Heart right ventricle (tissue), 16 donors: ENCODE measurements around the gene CCZ1B. TPM values are rescaled to one million over a fixed set of nuclear protein-coding genes. Genes with fewer than 3 reads are reported as not detected.
"Not testable (repeated sequence)": the region's sequence is repeated elsewhere in the genome, so short reads cannot be mapped to it uniquely, and the experiment has no call there.

Experiments used
- ATAC-seq, 8 donors: fragments of 200-7000 bp; cut with Tn5 transposase; one replicate each; pipeline ENCODE4 v1.9.1; 2020; ENCODE audit warnings: mild to moderate bottlenecking in 8 of 8, moderate library complexity in 8 of 8, moderate number of reproducible peaks in 1 of 8
- DNase-seq, 2 donors: peaks; one replicate each; pipeline ENCODE4 v3.0.0-alpha.2; 2020
- H3K27ac ChIP-seq, 10 donors: fragments of 200-600 bp; sonication (generic) in 2 of 10; one replicate each; pipeline versions ENCODE4 v1.5.0 to v1.8.0; 2020 to 2022; ENCODE audit warnings: mild to moderate bottlenecking in 3 of 10
- H3K27me3 ChIP-seq, 7 donors: fragments of 200-600 bp; one replicate each; pipeline ENCODE4 v1.8.0; 2021 to 2022; ENCODE audit warnings: mild to moderate bottlenecking in 2 of 7
- H3K36me3 ChIP-seq, 9 donors: fragments of 200-600 bp; sonication (generic) in 1 of 9; one replicate each; pipeline versions ENCODE4 v1.5.0 to v1.8.0; 2020 to 2022; ENCODE audit warnings: mild to moderate bottlenecking in 2 of 9
- H3K4me1 ChIP-seq, 9 donors: fragments of 200-600 bp; sonication (generic) in 1 of 9; one replicate each; pipeline versions ENCODE4 v1.5.0 to v1.8.0; 2020 to 2022; ENCODE audit warnings: mild to moderate bottlenecking in 4 of 9
- H3K4me3 ChIP-seq, 10 donors: fragments of 200-600 bp; sonication (generic) in 2 of 10; one replicate each; pipeline versions ENCODE4 v1.5.0 to v1.8.0; 2020 to 2022; ENCODE audit warnings: mild to moderate bottlenecking in 7 of 10, moderate library complexity in 2 of 10
- H3K9me3 ChIP-seq, 11 donors: fragments of 200-600 bp in 10 of 11; sonication (generic) in 2 of 11; one replicate each; pipeline versions ENCODE4 v1.5.0 to v1.8.0; 2013 to 2022; ENCODE audit warnings: mild to moderate bottlenecking in 2 of 11, control low read depth in 1 of 11, moderate library complexity in 1 of 11
- WGBS, 2 donors: extraction: QIAGEN DNeasy Blood & Tissue Kit; methylation state at CpG; one replicate each; pipeline ENCODE4 v1.1.7; 2013; ENCODE audit warnings: inconsistent platforms in 1 of 2; 5-methylcytosine and 5-hydroxymethylcytosine counted together
- intact Hi-C, 10 donors: fragments of 100-400 bp; cut with DNase I; formaldehyde crosslinking; loops; one replicate each; pipeline versions ENCODE4 v1.11.1 to v1.14.2; 2022
- polyA plus RNA-seq, 2 donors: library from polyadenylated mRNA; stranded (reverse); fragments of 200-250 nt; gene quantifications; one replicate each; pipeline ENCODE4 v1.2.3, GENCODE V29; 2013
- total RNA-seq, 10 donors: library from RNA; stranded (reverse); fragmentation: NEBNext Ultra II Directional in 3 of 10; extraction: Animal tissue kit (Norgen Biotek cat#: 25700) in 3 of 10; gene quantifications; one replicate each; pipeline versions ENCODE4 v1.2.1 to v1.2.4, GENCODE V29; 2021 to 2023
- TF ChIP-seq, protein P1 (sequence below), 9 donors: fragments of 200-600 bp; sonication (generic) in 2 of 9; IDR thresholded peaks; one replicate each; pipeline versions ENCODE4 v1.5.0 to v1.8.0; 2021 to 2022; ENCODE audit warnings: antibody characterized with exemption in 9 of 9, mild to moderate bottlenecking in 5 of 9, moderate library complexity in 1 of 9
- donor health status: Arrhythmogenic right ventricular cardiomyopathy.
- donor health status: ischemic (EF 13 %, LVEDD 7.1; RV severe dilation, severe dysfunction).
- donor health status: healthy with polysubstance abuse.
- donor health status: DM: no; HTN: yes; CAD: no.
- donor health status: DM: no; HTN: no; CAD: no.
- donor health status: ischemic (EF 25% LVEDD 6.9; RV normal size, moderate dysfunction).
- donor health status: ischemic (EF 25% LVEDD 5.7; RV mildly dilated, moderate dysfunction).
- donor health status: healthy.
- donor health status: DM: yes; HTN: yes; CAD: no.
- donor health status: Ischemic cardiomyopathy.
- donor health status: ischemic (EF 35%, LVEDD 5.7; RV mildly dilated, moderate dysfunction).
- donor health status: nonischemic (EF 11% LVEDD 7.7; RV severe dilation, severe dysfunction).
- donor health status: DM: yes; HTN: yes; CAD: no.
- donor health status: PGD.
- donor health status: ischemic (EF 29% LVEDD 5.4; RV normal size, mild dysfunction).
- donor health status: nonischemic (EF 23%, LVEDD 6.1; RV moderate dilation, normal function).

Gene CCZ1B
- total and polyA plus RNA-seq, 12 donors: 13.1 to 36.9 (median 23.7) TPM

GRCh38 chr7:6842278-6842921, 16.3 kb upstream of the CCZ1B start:
- WGBS, 2 donors: 68 to 69% methylated on average over 20 of the region's 20 CpGs
- intact Hi-C loops, H3K36me3 ChIP-seq, H3K4me3 ChIP-seq, DNase-seq, H3K4me1 ChIP-seq, H3K27ac ChIP-seq, ATAC-seq, H3K9me3 ChIP-seq: not testable (repeated sequence)
- peaks cover 0 to 48% (median 6%) of the 10 kb centered on the region in 7 donors for H3K27me3 ChIP-seq

DNA sequence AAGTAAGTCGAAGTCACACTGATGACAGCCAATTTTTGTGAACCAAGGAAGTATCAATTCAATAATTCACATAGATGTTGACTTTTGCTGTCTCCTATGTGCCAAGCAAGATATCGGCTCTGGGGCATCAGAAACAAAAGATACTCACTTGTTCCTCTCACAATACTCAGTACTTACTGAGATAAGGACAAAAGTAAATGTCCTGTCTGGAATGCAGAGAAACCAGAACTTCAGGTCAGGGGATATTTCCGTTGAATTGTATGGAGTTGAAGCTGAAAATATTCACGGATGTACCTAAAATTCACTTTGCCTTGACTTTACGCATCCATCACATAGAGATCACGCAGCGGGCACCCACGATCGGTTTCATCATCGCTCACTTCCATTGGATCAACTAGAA, 11.0 kb upstream of the CCZ1B start:
- H3K36me3 ChIP-seq, H3K27ac ChIP-seq, DNase-seq, H3K4me3 ChIP-seq, H3K4me1 ChIP-seq, H3K9me3 ChIP-seq, intact Hi-C loops, ATAC-seq: not testable (repeated sequence)
- peaks cover 0 to 57% (median 18%) of the 10 kb centered on the region in 7 donors for H3K27me3 ChIP-seq
- 91% methylated on average over 10 of the region's 10 CpGs for WGBS, 2 donors

GRCh38 chr7:6835521-6835920, 9.4 kb upstream of the CCZ1B start:
- peaks cover 0 to 47% (median 24%) of the 10 kb centered on the region in 7 donors for H3K27me3 ChIP-seq
- H3K27ac ChIP-seq, H3K36me3 ChIP-seq, intact Hi-C loops, H3K4me3 ChIP-seq, H3K9me3 ChIP-seq, ATAC-seq, H3K4me1 ChIP-seq, DNase-seq: not testable (repeated sequence)
- whole genome bisulfite sequencing, 2 donors: 47 to 55% methylated on average over 3 of the region's 3 CpGs

- TF ChIP-seq, protein P1, sequence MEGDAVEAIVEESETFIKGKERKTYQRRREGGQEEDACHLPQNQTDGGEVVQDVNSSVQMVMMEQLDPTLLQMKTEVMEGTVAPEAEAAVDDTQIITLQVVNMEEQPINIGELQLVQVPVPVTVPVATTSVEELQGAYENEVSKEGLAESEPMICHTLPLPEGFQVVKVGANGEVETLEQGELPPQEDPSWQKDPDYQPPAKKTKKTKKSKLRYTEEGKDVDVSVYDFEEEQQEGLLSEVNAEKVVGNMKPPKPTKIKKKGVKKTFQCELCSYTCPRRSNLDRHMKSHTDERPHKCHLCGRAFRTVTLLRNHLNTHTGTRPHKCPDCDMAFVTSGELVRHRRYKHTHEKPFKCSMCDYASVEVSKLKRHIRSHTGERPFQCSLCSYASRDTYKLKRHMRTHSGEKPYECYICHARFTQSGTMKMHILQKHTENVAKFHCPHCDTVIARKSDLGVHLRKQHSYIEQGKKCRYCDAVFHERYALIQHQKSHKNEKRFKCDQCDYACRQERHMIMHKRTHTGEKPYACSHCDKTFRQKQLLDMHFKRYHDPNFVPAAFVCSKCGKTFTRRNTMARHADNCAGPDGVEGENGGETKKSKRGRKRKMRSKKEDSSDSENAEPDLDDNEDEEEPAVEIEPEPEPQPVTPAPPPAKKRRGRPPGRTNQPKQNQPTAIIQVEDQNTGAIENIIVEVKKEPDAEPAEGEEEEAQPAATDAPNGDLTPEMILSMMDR (IDR thresholded peaks at IDR 0.05): no peak
- no peak for ATAC-seq
- 83 to 89% methylated on average over 6 of the region's 6 CpGs for WGBS, 2 donors
These were observed 7.6 kb upstream of the CCZ1B start for GRCh38 chr7:6833636-6834035.

GRCh38 chr7:6831018-6831725, 5.1 kb upstream of the CCZ1B start:
- intact Hi-C loops: no loop called here
- Histone ChIP-seq H3K4me3 (no peak overlapping the region), H3K9me3 (no peaks in the 10 kb centered on the region), H3K27ac (no peak overlapping the region), H3K36me3 (no peaks in the 10 kb centered on the region), H3K4me1 (no peaks in the 10 kb centered on the region), H3K27me3 (peaks cover 0 to 32% (median 24%) of the 10 kb centered on the region in 7 donors)
- no peak for ATAC-seq
- WGBS, 2 donors: 78 to 82% methylated on average over 7 of the region's 7 CpGs
- no peak for DNase-seq
- TF ChIP-seq, protein P1 (IDR thresholded peaks at IDR 0.05): no peak

More at GRCh38 chr7:6833636-6834035, 7.6 kb upstream of the CCZ1B start:
- Histone ChIP-seq H3K27ac (no peak overlapping the region), H3K27me3 (peaks cover 0 to 34% (median 24%) of the 10 kb centered on the region in 7 donors), H3K4me1 (no peaks in the 10 kb centered on the region), H3K4me3 (no peak overlapping the region), H3K36me3 (no peaks in the 10 kb centered on the region), H3K9me3 (no peaks in the 10 kb centered on the region)
- no peak for DNase-seq
- intact Hi-C loops: no loop called here

DNA sequence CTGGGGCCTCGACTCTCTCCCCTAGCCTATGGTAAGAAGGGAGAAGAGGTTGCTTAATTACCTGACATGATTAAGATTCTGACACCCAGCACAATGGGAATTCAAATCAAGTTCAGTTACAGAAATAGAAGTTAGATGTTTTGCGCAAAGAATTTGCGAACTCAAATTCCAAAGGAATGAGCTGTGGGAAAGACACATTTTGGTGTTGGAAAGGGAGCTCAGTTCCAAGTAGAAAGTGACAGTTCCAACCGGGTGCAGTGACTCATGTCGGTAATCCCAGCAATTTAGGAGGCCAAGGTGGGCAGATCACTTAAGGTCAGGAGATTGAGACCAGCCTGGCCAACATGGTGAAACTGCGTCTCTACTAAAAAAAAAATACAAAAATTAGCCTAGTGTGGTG, 4.0 kb upstream of the CCZ1B start:
- 82 to 88% methylated on average over 6 of the region's 6 CpGs for whole genome bisulfite sequencing, 2 donors
- H3K9me3 ChIP-seq, intact Hi-C loops, DNase-seq, H3K4me3 ChIP-seq, ATAC-seq, H3K4me1 ChIP-seq, H3K27ac ChIP-seq, H3K36me3 ChIP-seq: not testable (repeated sequence)
- peaks cover 0 to 32% (median 24%) of the 10 kb centered on the region in 7 donors for H3K27me3 ChIP-seq

DNA sequence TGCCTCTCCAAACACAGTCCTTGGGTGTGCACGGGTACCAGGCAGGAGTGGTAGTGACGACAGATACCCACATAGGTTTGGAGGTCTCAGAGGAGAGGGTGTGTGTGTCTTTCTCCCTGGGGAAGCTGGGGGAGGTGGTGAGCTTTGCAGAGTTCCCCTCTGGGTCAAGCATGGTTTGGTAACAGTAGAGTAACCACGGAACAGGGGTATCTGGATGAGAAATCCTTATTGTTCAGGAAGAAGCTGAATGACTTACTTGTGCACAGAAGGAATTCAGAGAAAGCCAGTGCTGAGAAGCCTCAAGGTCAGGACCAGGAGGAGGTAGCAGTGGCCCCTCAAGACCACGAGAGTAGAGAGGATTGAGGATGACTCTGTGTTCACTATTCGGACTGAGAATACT, 3.5 kb upstream of the CCZ1B start:
- ATAC-seq, H3K36me3 ChIP-seq, H3K9me3 ChIP-seq, H3K4me3 ChIP-seq, intact Hi-C loops, H3K4me1 ChIP-seq, DNase-seq, H3K27ac ChIP-seq: not testable (repeated sequence)
- WGBS, 2 donors: 68 to 72% methylated on average over 4 to 5 of the region's 5 CpGs
- peaks cover 0 to 32% (median 21%) of the 10 kb centered on the region in 7 donors for H3K27me3 ChIP-seq

DNA sequence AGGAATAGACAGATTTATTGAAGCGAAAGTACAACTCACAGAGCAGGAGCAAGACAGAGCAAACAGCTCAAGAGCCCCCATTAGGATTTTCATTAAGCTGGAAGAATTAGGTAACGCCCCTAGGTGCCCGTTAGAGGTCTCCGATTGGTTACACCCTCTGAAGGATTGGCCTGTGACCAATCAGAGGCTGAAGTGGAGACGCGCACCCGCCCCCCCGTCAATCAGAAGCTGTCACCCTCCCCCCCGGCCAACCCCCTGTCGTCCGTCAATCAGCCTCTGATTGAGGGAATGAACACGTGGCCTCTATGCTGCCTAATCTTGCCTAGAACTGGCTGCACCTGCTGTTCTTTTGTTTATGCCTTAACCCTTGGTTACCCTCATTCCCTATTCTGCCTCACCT, 1.1 kb upstream of the CCZ1B start:
- H3K4me3 ChIP-seq, H3K9me3 ChIP-seq, H3K27ac ChIP-seq, DNase-seq, ATAC-seq, intact Hi-C loops, H3K4me1 ChIP-seq: not testable (repeated sequence)
- Histone ChIP-seq H3K27me3 (peaks cover 0 to 16% (median 10%) of the 10 kb centered on the region in 7 donors), H3K36me3 (peaks cover 0 to 14% (median 0%) of the 10 kb centered on the region in 9 donors)
- WGBS, 2 donors: 38 to 66% methylated on average over 7 to 12 of the region's 12 CpGs
